Psoas muscle (tissue), 8 donors: ENCODE results near the gene BRI3BP. TPM values are rescaled to one million over a fixed set of nuclear protein-coding genes. Genes with fewer than 3 reads are reported as not detected.

Experiments used
- ATAC-seq, 4 donors: fragments of 200-7000 bp; cut with Tn5 transposase; one replicate each; pipeline ENCODE4 v1.9.1; 2020; ENCODE audit warnings: moderate library complexity in 3 of 4, mild to moderate bottlenecking in 2 of 4
- DNase-seq, 2 donors: peaks; one replicate each; pipeline ENCODE4 v3.0.0-alpha.2; 2020
- H3K27ac ChIP-seq: fragments of 200-600 bp; one replicate; pipeline ENCODE4 v1.8.0; 2022
- H3K27me3 ChIP-seq, 3 donors: fragments of 200-600 bp in 1 of 3; one replicate each; pipeline versions ENCODE4 v1.6.1 to v1.8.0; 2013 to 2022; ENCODE audit warnings: low read length in 2 of 3, mild to moderate bottlenecking in 2 of 3, moderate library complexity in 1 of 3; ENCODE audit not compliant: insufficient read depth in 3 of 3
- H3K36me3 ChIP-seq, 2 donors: fragments of 200-600 bp in 1 of 2; one replicate each; pipeline versions ENCODE4 v1.6.1 to v1.8.0; 2013 to 2022; ENCODE audit warnings: low read depth in 1 of 2, mild to moderate bottlenecking in 1 of 2, moderate library complexity in 1 of 2; ENCODE audit not compliant: insufficient read depth in 1 of 2
- H3K4me1 ChIP-seq: fragments of 200-600 bp; one replicate; pipeline ENCODE4 v1.8.0; 2022
- H3K4me3 ChIP-seq: fragments of 200-600 bp; one replicate; pipeline ENCODE4 v1.8.0; 2022; ENCODE audit warnings: mild to moderate bottlenecking
- H3K9me3 ChIP-seq: fragments of 200-600 bp; one replicate; pipeline ENCODE4 v1.8.0; 2022
- CTCF ChIP-seq: fragments of 200-600 bp; IDR thresholded peaks from one replicate; pipeline ENCODE4 v1.8.0; 2022; ENCODE audit warnings: antibody characterized with exemption
- WGBS, 3 donors: extraction: QIAGEN DNeasy Blood & Tissue Kit; methylation state at CpG; one replicate each; pipeline versions ENCODE4 v1.1.6 to v1.1.7; 2013; 5-methylcytosine and 5-hydroxymethylcytosine counted together
- intact Hi-C, 2 donors: fragments of 100-400 bp; cut with DNase I; formaldehyde crosslinking; loops; one replicate each; pipeline versions ENCODE4 v1.11.0 to v1.14.2; 2022
- polyA plus RNA-seq, 3 donors: library from polyadenylated mRNA; stranded (reverse); fragments of 200-250 nt; gene quantifications; one replicate each; pipeline ENCODE4 v1.2.3, GENCODE V29; 2013
- total RNA-seq, 4 donors: library from RNA; stranded (reverse); fragmentation: NEBNext Ultra II Directional in 2 of 4; extraction: Animal tissue kit (Norgen Biotek cat#: 25700) in 2 of 4; gene quantifications; one replicate each; pipeline versions ENCODE4 v1.2.1 to v1.2.4, GENCODE V29; 2021 to 2023
- donor health status: healthy with polysubstance abuse.
- donor health status: DM: no; HTN: no; CAD: no; lungs with moderate emphysema.
- donor health status: Bipolar disorder and iron deficiency.
- donor health status: healthy.
- donor health status: DM: yes; HTN: yes; CAD: no.
- donor health status: DM: no; HTN: no; CAD: no.
- donor health status: DM: no; HTN: no; CAD: no.
- donor health status: DM: yes; HTN: yes; CAD: no.

Gene BRI3BP
- total and polyA plus RNA-seq, 7 donors, result 0.72 to 2.8 (median 1.6) TPM

DNA sequence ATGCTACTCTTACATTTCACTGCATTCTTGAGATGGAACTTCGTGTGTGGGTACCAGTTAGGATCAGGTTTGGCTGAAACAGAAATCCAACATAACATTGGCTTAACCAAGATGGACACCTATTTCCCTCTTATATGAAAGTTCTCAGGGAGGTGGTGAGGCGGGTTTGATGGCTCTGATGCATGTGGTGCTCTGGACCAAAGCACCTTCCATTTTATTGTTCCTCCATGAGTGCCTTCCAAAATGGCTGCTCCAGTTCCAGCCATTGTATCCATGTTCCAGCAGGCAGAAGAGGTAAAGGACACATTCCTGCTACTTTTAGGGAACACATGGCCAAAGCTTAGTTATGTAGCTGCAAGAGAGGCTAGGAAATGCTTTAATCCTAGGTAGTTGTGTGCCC is 29.6 kb downstream of the BRI3BP start:
- TF ChIP-seq CTCF, result no peak
- ATAC-seq (no peak), DNase-seq (no peak)
- H3K4me1 ChIP-seq, result no peaks in the 10 kb centered on the region
- intact Hi-C loops, result no loop called here
- WGBS, 3 donors, result 96 to 99% (median 96%) methylated on average over 2 of the region's 2 CpGs
- H3K27me3 ChIP-seq, result no peaks in the 10 kb centered on the region
- no peaks in the 10 kb centered on the region for H3K9me3 ChIP-seq
- peaks cover 0 to 3% of the 10 kb centered on the region in 2 donors for H3K36me3 ChIP-seq
- H3K4me3 ChIP-seq, result no peak overlapping the region
- no peak overlapping the region for H3K27ac ChIP-seq

GRCh38 chr12:125024949-125025563 is 31.6 kb downstream of the BRI3BP start:
- WGBS, 3 donors, result 94 to 97% (median 94%) methylated on average over 43 of the region's 43 CpGs
- DNase-seq, result no peak
- TF ChIP-seq CTCF, result no peak

DNA sequence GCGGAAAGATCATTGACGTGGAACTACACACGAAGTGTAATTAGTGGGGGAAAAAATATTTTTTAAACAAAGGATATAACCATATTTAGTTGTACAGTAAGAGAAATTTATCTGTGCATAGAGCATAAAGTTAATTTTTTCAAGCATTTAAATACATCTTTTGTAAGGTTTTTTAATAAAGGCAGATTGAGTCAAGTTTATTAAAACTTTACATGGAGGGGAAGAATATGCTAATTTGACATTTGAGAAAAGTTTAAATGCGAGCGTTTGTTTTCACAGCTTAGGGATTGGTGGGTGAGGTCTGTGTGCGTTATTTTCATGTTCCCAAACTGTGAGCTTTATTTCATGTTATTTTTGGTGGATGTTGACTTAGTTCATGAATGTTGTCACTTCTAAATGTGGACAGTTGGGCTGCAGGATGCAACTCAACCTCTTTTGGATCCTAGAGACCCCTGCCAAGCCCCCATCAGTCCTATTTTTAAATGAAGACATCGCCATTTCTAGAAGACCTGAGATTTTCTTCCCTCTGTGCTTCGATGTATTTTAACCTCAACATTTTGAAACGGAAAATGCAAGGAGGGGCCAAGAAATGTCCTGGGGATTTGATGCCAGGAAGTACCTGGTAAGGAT is 32.3 kb downstream of the BRI3BP start:
- H3K4me3 ChIP-seq, result no peak overlapping the region
- WGBS, 3 donors, result 82 to 83% (median 83%) methylated on average over 9 of the region's 9 CpGs
- H3K9me3 ChIP-seq, result no peaks in the 10 kb centered on the region
- intact Hi-C loops, result no loop called here
- ATAC-seq (no peak), DNase-seq (no peak)
- peaks cover 0 to 3% of the 10 kb centered on the region in 2 donors for H3K36me3 ChIP-seq
- no peak for TF ChIP-seq CTCF
- no peaks in the 10 kb centered on the region for H3K27me3 ChIP-seq
- H3K27ac ChIP-seq, result no peak overlapping the region
- no peaks in the 10 kb centered on the region for H3K4me1 ChIP-seq

More at GRCh38 chr12:125024949-125025563, 31.6 kb downstream of the BRI3BP start:
- Histone ChIP-seq H3K27me3 (no peaks in the 10 kb centered on the region), H3K27ac (no peak overlapping the region), H3K36me3 (peaks cover 0 to 3% of the 10 kb centered on the region in 2 donors), H3K4me1 (no peaks in the 10 kb centered on the region), H3K4me3 (no peak overlapping the region), H3K9me3 (no peaks in the 10 kb centered on the region)
- no peak for ATAC-seq
- intact Hi-C loops, result no loop called here

- no peak for TF ChIP-seq CTCF
- no peaks in the 10 kb centered on the region for H3K27me3 ChIP-seq
- H3K9me3 ChIP-seq, result no peaks in the 10 kb centered on the region
- WGBS, 3 donors, result 92 to 96% (median 94%) methylated on average over 8 of the region's 8 CpGs
- H3K4me3 ChIP-seq, result no peak overlapping the region
- no peak overlapping the region for H3K27ac ChIP-seq
- H3K4me1 ChIP-seq, result no peaks in the 10 kb centered on the region
- ATAC-seq (no peak), DNase-seq (no peak)
- H3K36me3 ChIP-seq, result peaks cover 0 to 3% of the 10 kb centered on the region in 2 donors
- intact Hi-C loops, result no loop called here
These were observed 34.7 kb downstream of the BRI3BP start for GRCh38 chr12:125028106-125028505.
